Activated gamma-delta T cell (primary cell): ENCODE measurements around the gene ZBTB42.

Experiments used
- DNase-seq: peaks from one replicate; lab custom pipeline; 2025; lab: John Stamatoyannopoulos, UW
- total RNA-seq, 2 donors: gene quantifications; one replicate each; lab custom pipeline; 2026; lab: John Stamatoyannopoulos, UW

Gene ZBTB42
- total RNA-seq = 8.4 to 8.9 reads per million in 2 donors

DNA sequence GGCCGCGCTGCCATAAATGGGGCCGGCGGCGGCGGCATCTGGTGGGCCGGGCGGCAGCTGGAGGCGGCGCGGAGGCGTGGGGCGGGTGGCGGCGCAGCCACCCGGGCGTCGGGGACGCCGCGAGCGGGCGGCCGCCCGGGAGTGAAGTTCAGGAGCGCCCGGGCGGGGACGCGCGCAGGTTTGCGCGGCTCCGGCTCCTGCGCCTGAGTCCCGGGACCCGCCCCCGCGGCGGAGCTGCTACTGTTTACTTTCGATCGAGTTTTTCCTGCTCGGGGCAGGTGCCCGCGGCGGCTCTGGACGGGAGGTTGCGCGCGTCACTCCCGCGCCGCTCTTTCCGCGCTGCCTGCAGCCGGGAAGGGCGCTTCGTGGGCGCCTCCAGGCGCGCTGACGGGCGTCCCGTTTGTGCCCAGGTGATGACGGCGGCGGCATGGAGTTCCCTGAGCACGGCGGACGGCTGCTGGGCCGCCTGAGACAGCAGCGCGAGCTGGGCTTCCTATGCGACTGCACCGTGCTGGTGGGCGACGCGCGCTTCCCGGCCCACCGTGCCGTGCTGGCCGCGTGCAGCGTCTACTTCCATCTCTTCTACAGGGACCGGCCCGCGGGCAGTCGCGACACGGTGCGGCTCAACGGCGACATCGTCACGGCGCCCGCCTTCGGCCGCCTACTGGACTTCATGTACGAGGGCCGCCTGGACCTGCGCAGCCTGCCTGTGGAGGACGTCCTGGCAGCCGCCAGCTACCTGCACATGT is at the start of gene ZBTB42:
Gene ZBTB42, plus strand, starts transcription at position 331 of the 749 bp plus-strand sequence. Its CDS starts 97 bp downstream, at position 428.
- DNase-seq = peak; percentile 71

- no peak for DNase-seq
These were observed 49.1 kb upstream of the ZBTB42 start for GRCh38 chr14:104751539-104752422.

DNA sequence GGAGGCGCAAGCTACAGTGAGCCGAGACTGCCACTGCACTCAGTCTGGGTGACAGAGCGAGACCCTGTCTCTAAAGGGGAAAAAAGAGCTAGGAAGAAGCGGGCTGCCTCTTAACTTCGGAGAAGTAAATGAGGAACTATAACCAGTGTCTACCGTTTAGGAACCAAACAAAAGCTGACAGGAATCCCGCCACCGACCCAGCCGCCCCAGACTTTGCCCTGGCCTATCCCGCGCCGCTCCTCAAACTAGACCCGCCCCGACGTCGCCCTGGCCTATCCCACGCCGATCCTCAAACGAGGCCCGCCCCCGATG is 48.5 kb upstream of the ZBTB42 start:
- DNase-seq = no peak

- DNase-seq = peak; percentile 100
These were observed 48.0 kb upstream of the ZBTB42 start, which contains the start of gene SIVA1 for GRCh38 chr14:104752735-104753527. TSS of gene SIVA1 (plus strand) at chr14:104753147. CDS start at chr14:104753202, 55 bp downstream.

DNA sequence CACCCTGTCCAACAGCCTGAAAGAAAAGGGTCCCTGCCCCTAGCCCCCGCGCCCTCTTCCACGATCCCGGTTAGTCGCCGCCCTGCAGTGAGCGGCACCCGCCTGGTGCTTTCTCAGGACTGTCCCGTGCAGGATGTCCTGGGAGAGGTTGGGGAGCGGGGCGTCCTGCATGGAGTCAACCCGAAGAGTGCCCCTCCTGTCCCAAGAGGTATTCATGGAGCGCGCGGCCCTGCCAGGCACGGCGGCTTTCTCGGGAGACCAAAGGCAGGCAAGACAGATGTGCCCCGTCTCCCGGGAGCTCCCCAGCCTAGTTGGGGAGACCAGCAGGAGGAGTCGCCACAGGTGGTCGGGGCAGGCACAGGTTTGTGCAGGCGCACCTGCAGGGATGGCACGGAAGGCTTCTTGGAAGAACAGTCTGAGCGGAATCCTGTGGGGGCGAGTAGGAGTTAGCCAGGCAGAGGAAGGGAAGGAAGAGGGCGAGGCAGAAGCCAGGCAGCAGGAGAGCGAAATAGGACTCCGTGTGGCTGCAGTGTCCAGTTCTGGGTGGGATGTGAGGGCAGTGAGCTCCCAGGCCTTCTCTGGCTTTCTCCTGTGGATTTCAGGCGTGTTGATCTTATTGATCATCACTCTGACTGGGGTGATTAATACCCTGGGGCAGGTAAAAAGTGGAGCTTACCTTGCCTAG is 47.2 kb upstream of the ZBTB42 start:
- no peak for DNase-seq

- DNase-seq = no peak
These were observed 46.6 kb upstream of the ZBTB42 start for GRCh38 chr14:104754213-104754851.

- DNase-seq = no peak
These were observed 45.3 kb upstream of the ZBTB42 start for GRCh38 chr14:104755621-104756020.

- DNase-seq = no peak
These were observed 44.2 kb upstream of the ZBTB42 start for GRCh38 chr14:104756477-104757237.

DNA sequence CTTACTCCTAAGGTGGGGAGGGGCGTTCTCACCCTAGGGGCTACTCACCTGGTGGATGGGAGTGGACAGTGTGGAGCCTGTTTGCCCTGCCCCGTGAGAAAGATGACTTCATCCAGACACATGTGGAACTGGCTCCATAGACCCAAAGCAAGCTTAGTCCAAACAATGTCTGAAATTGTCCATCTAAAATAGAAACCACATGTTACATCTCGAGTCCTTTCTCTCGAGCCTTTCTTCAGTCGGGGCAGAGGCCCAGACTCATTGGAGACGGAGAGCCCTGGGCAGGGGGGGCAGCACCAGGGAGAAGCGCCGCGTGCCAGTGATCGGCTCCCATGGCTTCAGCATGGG is 43.7 kb upstream of the ZBTB42 start:
- DNase-seq = no peak

DNA sequence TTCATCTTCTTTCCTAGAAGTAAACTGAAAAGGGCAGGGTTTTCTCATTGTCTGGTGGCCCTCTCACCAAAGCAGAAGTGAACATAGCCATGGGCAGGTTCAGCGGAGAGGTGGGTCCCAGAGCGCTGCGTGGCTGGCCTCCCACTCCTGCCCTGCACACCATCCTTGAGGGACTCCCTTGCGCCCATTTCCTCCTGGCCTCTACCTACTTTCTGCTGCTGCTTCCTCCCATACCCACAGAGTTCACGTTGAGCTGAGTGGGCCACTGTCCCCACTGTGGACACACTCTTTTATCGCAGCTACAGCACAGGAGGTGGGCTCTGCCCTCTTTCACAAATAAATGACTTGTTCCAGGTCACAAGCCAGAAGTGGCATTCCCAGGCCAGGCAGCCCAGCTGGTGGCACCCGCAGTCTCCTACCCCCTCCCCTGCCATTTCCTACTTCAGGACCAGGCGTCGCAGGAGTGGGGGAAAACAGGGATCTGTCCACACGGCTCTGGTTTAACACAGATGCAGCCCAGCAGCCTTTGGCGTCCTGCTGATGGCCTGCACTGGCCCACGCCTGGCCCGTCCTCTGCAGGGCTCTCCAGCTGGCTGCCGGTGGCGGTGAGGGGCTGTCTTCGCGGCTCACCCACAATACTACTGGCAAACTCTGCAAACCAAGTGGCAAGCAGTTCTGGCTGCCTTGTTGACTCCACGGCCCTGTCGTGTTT is 43.1 kb upstream of the ZBTB42 start:
- no peak for DNase-seq

DNA sequence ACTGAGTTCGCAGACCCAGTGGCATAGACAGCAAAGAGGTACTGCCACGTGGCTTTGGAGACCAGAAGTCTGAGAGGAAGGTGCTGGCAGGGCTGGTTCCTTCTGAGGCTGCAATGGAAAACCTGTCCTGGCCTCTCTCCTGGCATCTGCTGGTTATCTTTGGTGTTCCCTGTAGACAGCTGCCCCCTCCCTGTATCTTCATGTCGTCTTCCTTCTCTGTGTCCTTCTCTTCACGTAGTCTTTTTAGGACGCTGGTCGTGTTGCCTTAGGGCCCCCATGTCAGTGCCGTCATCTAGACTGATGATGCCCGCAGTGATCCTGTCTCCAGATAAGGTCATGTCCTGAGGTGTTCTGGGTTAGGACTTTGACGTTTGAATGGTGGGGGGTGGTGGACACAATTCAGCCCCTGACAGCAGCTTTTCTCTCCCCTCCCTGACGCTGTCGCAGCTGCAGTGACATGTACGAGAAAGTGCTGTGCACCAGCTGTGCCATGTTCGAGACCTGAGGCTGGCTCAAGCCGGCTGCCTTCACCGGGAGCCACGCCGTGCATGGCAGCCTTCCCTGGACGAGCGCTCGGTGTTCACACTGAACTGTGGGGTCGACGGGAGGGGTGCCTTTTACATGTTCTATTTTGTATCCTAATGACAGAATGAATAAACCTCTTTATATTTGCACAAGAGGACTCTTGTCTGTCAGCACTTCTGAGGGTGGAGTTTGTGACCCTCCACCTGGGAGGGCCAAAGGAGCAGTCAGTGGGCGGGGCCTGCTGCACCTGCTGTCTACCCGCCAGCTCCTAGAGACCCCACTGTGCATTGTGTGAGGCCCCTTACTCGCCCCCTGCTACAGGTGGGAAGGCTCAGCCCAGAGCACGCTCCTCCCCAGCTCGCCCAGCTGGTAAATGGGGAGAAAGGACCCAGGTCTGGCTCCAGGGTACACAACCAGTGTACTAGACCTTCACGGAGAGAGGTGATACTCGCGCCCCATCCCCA is 41.6 kb upstream of the ZBTB42 start:
- no peak for DNase-seq

GRCh38 chr14:104765517-104765916 is 35.4 kb upstream of the ZBTB42 start:
- DNase-seq = no peak

GRCh38 chr14:104766256-104766862 is 34.5 kb upstream of the ZBTB42 start:
- DNase-seq = no peak

- no peak for DNase-seq
These were observed 33.9 kb upstream of the ZBTB42 start for GRCh38 chr14:104766863-104767633.

DNA sequence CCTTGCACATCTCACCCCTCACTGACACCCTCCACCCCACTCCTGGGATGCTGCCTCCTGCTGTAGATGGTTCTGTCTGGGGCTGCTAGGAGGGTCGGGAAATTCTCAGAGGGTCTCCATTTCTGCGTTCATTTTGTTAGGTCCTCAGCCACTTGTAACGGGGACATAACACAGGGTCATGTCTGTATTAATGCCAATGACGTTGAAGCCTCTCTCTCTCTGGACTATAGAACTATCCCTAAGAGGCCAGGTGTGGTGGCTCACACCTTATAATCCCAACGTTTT is 33.3 kb upstream of the ZBTB42 start:
- no peak for DNase-seq

GRCh38 chr14:104768437-104769323 is 32.2 kb upstream of the ZBTB42 start:
- DNase-seq = peak; percentile 73
